ENCODE results near the gene HDAC4. TPM values are rescaled to one million over a fixed set of nuclear protein-coding genes. Genes with fewer than 3 reads are reported as not detected.

Gene HDAC4
- total RNA-seq, 4 donors from 2014 or later = 24.8 to 82.9 (median 41.3) TPM

DNA sequence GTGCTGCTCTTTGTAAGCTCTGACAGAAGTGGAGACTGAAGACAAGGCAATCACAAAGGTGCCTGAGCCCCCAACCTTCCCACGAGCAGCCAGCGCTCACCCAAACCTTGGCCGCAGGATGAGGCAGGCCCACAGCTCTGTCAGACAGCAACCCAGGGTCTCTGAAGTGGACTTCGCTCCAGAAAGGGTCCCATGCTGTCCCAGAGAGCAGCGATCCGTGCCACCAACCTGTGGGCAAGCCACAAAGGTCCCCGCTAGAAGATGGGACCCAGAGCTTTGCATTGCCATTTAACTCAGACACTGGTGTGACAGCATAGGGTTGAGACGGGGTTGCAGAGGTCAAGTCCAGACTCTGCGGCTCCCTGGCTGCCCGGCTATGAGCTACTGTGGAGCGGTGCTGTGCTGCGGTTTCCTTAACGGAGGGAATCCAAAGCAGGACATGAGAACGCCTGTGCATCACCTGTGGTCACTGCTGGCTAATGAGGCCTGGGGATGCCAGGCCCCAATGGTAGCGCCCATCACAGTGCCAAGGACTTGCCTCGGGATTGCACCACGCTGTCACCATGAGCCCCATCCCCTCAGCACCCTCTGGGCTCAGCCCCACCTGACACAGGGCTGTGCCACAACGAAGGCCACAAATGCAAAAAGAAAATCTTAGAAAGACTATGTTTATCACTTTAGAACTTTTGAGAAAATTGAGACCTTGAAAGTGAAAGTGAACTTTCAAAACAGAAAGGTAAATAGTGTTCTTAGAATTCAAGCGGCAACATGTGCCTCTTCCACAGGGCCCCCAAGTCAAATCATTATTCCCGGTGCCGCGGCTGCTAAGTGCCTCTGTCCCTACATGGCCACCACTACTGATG lies 103.4 kb downstream of the HDAC4 start:
- TF ChIP-seq, protein P1, sequence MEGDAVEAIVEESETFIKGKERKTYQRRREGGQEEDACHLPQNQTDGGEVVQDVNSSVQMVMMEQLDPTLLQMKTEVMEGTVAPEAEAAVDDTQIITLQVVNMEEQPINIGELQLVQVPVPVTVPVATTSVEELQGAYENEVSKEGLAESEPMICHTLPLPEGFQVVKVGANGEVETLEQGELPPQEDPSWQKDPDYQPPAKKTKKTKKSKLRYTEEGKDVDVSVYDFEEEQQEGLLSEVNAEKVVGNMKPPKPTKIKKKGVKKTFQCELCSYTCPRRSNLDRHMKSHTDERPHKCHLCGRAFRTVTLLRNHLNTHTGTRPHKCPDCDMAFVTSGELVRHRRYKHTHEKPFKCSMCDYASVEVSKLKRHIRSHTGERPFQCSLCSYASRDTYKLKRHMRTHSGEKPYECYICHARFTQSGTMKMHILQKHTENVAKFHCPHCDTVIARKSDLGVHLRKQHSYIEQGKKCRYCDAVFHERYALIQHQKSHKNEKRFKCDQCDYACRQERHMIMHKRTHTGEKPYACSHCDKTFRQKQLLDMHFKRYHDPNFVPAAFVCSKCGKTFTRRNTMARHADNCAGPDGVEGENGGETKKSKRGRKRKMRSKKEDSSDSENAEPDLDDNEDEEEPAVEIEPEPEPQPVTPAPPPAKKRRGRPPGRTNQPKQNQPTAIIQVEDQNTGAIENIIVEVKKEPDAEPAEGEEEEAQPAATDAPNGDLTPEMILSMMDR (IDR thresholded peaks at IDR 0.05; ENCODE audit: low read depth) = no peak

DNA sequence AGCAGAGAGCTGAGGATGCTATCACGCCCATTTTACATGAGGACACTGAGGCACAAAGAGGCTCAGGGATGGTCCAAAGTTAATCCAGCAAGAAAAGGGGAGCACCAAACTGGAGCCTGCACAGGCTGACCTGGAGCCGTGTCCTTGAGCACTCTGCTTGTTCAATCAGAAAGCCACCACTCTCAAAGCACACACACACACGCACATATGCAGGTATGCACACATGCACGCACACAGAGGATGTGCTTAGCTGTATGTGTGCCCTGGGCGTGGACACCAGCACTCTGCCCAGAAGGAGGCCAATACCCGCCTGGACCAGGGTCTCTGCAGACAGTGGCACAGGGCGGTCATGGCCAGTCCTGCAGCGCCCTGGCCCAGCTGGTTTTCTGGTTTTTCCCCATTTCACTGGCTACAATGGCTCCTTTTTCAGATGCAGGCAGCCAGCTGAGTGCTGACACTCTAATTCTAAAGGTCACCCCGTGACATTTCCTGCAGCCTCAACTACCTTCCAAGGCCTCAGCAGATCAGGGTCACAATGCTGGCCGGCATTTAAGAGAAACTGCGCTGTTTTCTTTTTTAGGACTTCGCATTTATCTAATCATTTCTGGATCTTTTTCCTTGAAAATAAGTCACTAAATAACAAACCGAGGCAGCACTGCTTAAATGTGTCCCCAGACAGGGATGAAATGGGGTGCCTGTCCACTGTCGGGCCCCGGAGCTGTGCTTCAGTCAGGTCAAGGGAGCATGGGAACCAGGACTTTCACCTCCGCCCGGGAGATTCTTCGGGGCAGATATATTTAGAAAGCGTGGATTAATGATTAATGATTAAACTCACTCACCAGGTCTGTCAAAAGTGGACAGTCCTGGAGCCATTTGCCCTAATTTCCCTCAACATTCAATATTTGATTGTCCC lies 104.5 kb downstream of the HDAC4 start:
- TF ChIP-seq, protein P1 (IDR thresholded peaks at IDR 0.05; ENCODE audit: low read depth) = no peak

DNA sequence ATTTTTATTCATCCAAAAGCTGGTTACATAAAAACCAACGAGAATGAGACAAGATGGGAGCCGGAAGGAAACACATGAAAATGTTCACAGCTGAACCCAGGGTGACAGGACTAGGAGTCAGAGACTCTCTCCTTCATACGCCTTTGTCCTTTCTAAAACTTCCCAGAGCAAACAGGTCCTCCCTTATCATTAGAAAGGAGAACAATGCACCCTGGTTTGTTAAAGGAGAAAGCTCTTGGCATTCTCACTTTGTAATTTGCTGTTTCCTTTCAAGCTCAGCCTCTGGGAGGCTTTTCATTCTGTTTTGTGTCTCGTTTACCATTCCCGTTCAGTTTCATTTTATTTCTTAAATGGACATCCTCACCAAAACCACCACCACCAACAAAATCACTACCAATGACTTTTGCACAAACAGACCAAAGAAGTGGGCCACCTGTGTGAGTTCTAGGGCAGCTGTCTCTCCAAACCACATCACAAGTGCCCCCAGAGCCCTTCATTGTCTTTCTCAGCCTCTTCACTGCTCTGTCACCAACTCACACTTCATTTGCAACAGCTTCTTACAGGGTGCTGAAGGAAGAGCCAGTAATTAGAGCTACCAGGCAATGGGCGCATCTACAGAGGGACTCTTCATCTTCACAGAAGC lies 105.3 kb downstream of the HDAC4 start:
- TF ChIP-seq, protein P1 (IDR thresholded peaks at IDR 0.05; ENCODE audit: low read depth) = no peak

DNA sequence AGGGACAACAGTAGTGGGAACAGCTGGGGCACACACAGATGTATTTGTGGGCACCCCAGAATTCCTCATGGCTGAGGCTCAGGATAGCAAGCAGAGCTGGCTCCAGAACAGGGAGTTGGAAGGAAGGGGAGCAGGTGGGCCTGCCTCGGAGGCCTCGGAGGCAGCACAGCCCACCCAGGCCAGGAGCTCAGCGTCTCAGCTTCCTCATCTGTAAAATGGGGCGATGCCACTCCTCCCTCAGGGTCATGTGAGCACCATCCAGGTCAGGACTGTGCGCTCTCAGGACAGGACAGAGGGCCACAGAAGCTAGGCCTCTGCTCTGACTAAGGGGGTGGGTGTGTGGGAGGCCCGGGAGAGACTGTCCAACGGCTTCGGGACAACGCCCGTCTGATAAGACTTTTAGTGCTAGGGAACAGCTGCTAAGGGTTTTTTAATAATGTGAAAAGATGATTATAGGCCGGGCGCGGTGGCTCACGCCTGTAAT lies 106.2 kb downstream of the HDAC4 start:
- TF ChIP-seq, protein P1 (IDR thresholded peaks at IDR 0.05; ENCODE audit: low read depth) = no peak

DNA sequence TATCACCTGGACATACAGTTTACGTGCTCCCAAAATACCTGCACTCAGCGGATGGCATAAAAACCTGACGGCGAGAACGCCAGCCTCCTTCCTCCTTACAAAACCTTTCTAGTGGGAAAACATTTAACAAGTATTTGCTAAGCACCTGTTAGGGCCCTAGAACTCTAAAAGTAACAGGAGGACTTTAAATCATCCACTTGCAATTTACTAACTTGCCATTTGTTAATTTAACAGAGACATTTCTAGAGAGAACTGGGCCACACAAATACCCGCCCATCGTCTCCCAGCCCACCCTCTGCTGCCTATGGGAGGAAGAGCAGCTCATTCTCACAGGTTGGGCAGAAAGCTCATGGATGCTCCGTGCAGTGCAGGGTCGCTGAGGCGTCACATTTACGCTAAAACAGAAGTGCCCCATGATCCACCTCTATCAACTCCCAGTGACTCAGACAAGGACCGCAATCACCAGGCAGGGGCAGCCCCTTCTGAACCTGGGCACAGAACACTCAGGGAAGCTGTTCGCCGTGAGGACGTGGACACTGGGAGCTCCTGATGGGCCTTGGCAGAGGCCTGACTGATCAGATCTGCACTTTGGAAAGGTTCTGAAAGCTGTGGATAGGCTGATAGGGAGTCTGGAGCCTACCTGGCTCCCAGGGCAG lies 106.9 kb downstream of the HDAC4 start:
- TF ChIP-seq, protein P1 (IDR thresholded peaks at IDR 0.05; ENCODE audit: low read depth) = no peak

DNA sequence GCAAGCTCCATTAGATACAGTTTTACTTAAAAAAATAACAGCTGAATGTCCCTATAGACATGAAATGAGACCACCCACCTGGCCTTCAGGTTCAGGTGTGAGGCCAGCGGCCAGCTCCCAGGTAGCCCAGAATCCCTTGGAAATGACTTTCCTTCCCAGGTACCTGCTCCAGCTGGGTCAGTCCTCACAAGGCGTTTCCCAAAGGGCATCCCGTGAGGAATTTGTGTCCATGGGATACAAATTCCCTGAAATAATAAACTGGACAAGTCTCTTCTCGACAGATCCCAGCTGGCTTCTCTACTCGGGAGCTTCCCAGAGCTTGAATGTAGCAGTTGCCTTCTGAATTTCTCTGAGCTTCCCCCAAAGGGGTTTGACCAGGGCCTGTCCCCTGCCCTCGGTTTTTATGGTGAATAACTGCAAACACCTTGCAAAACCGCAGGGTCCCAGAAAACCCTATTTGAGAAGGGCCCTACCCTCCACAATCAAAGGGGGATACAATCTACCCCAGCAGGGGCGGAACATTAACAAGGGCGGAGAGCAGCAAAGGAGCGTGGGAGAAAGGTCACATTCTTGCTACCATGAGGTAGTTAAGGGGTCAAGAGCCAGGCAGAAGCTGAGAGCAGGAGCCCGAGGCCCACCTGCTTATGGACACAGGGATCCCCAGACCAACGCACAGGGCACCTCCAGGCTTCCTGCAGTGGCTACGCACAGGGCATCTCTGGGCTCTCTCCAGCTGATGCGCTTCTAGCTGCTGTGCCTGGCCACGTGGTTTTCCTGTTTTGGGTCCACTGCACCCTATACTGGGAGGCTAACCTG lies 107.7 kb downstream of the HDAC4 start:
- TF ChIP-seq, protein P1 (IDR thresholded peaks at IDR 0.05; ENCODE audit: low read depth) = no peak

Measured in subcutaneous adipose tissue (tissue), 4 donors.